ENCODE measurements around the gene IQSEC3. TPM values are rescaled to one million over a fixed set of nuclear protein-coding genes. Genes with fewer than 3 reads are reported as not detected.
"Not testable (repeated sequence)": the region's sequence is repeated elsewhere in the genome, so short reads cannot be mapped to it uniquely, and the experiment has no call there.

Gene IQSEC3
- total RNA-seq, 2 experiments from 2014 or later, result not detected

DNA sequence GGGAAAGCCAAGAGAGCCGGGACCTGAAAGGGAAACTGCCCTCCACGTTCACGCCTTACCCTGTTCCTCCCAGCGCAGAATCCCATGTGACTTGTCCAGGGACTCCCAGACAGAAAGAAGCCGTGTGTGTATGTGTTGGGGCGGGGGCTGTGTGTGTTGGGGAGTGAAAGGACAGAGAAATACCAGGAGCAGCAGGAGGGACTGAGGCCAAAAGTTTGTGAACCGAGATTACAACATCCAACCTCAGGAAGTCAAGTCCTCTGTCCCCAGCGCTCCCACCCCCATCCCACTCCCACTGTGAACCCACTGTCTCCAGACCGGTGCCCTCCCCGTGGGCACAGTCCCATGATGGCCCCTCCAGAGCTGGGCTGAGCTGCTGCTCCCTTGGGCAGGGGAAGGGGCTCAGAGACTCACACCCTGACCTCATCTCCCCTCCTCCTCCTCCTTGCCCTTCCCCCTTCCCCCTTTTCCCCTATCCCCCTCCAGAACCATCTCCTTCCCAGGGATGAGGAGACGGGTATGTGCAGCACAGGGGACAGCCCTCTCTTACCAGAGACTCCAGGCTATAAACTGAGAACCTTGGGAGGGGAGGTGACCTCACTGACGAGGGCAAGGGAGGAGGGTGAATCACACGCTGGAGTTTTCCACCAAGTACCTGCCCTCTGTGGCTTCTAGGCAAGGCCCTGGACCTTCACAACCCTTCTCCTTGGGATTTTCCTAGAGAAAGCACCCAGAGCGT lies 147.6 kb downstream of the IQSEC3 start, which contains the start of gene SLC6A12:
SLC6A12 (minus strand) TSS at position 155 of the 739 bp plus-strand sequence. CDS start 4,171 bp downstream, outside the sequence.
- no peak for DNase-seq
- H3K36me3 Mint-ChIP-seq (ENCODE audit: low read depth), result no peaks in the 10 kb centered on the region
- H3K4me1 Mint-ChIP-seq, result no peaks in the 10 kb centered on the region
- CTCF ChIA-PET, result no interaction called here
- H3K4me3 Mint-ChIP-seq, result no peak within 1 kb of the TSS
- H3K9me3 Mint-ChIP-seq (ENCODE audit: low read depth), result no peaks in the 10 kb centered on the region
- no peak within 1 kb of the TSS for H3K27ac Mint-ChIP-seq
- no peak for ATAC-seq
- H3K27me3 Mint-ChIP-seq, result peaks cover 28% of the 10 kb centered on the region
- POLR2A ChIA-PET, result no interaction called here
- intact Hi-C loops (cut with DNase I, micrococcal nuclease), result no loop called here

DNA sequence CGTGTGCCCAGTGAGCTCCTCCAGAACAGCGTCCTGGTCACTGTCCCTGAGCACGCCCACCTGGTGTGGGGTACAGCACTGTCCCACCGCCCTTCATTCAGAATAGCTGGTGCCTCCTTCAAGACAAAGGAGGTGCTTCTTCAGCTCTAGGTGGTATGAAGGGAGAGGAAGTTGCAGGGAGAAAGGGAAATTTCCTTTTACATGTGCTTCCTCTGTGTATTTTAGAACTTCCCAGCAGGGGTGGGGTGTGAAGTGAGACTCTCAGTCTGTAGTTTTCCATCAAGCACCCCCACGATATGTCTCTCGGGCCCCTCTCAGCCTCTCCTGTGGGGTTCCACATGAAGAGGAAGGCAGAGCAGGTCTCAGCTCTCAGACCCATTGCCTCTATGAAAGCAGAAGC lies 148.5 kb downstream of the IQSEC3 start:
- ChIA-PET CTCF (interaction anchor here (0.8 kb wide), 1 partner anchor 13 kb away, joined by 3 read pairs; no protein-coding TSS in a partner anchor), POLR2A (no interaction called here)
- no peak overlapping the region for H3K4me3 Mint-ChIP-seq
- H3K4me1 Mint-ChIP-seq, result no peaks in the 10 kb centered on the region
- H3K36me3 Mint-ChIP-seq (ENCODE audit: low read depth), result no peaks in the 10 kb centered on the region
- DNase-seq, result no peak
- H3K27ac Mint-ChIP-seq, result no peak overlapping the region
- ATAC-seq, result no peak
- H3K27me3 Mint-ChIP-seq, result peaks cover 27% of the 10 kb centered on the region
- no peaks in the 10 kb centered on the region for H3K9me3 Mint-ChIP-seq (ENCODE audit: low read depth)
- intact Hi-C loops (cut with DNase I, micrococcal nuclease), result no loop called here

DNA sequence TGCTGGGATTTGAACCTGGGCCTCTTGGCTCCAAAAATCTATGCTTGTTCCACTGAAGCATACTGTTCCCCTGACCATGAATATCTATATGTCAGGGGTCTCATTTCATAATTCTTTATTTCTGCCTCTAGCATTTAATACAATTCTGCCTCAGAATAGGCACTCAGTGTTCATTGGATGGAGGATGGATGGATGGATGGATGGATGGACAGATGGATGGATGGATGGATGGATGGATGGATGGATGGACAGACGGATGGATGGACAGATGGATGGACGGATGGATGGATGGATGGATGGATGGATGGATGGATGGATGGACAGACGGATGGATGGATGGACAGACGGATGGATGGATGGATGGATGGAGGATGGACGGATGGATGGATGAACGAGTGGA lies 150.5 kb downstream of the IQSEC3 start:
- H3K27ac Mint-ChIP-seq; H3K4me1 Mint-ChIP-seq; intact Hi-C loops (cut with DNase I, micrococcal nuclease); H3K9me3 Mint-ChIP-seq (ENCODE audit: low read depth); ATAC-seq; H3K4me3 Mint-ChIP-seq; H3K36me3 Mint-ChIP-seq (ENCODE audit: low read depth); POLR2A ChIA-PET; DNase-seq: not testable (repeated sequence)
- peaks cover 20% of the 10 kb centered on the region for H3K27me3 Mint-ChIP-seq
- CTCF ChIA-PET, result interaction anchor here (0.6 kb wide), 1 partner anchor 53 kb away, joined by 5 read pairs; no protein-coding TSS in a partner anchor

DNA sequence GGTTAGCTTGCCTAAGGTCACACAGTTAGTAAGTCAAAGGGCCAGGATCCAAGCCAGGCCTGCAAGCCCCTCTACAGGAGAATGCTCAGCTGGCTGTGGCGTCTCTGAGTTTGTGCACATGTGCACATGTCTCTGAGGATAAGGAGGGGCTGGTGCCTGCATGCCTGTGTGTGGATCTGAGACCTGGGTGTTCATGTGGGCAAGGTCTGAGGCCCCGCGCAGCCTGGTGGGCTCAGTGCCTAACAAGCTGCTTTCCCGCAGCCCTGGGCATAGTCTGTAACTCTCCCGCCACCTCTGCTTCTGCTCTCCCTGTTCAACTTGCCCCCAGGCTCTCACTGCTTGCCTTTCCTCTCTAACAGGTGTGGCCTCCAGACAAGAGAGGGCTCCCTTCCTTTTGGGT lies 151.7 kb downstream of the IQSEC3 start:
- Mint-ChIP-seq H3K36me3 (ENCODE audit: low read depth) (no peaks in the 10 kb centered on the region), H3K4me1 (no peaks in the 10 kb centered on the region), H3K27ac (no peak overlapping the region), H3K27me3 (peaks cover 13% of the 10 kb centered on the region), H3K4me3 (no peak overlapping the region), H3K9me3 (ENCODE audit: low read depth) (no peaks in the 10 kb centered on the region)
- CTCF ChIA-PET, result no interaction called here
- no peak for ATAC-seq
- no peak for DNase-seq
- intact Hi-C loops (cut with DNase I, micrococcal nuclease), result no loop called here
- POLR2A ChIA-PET, result no interaction called here

DNA sequence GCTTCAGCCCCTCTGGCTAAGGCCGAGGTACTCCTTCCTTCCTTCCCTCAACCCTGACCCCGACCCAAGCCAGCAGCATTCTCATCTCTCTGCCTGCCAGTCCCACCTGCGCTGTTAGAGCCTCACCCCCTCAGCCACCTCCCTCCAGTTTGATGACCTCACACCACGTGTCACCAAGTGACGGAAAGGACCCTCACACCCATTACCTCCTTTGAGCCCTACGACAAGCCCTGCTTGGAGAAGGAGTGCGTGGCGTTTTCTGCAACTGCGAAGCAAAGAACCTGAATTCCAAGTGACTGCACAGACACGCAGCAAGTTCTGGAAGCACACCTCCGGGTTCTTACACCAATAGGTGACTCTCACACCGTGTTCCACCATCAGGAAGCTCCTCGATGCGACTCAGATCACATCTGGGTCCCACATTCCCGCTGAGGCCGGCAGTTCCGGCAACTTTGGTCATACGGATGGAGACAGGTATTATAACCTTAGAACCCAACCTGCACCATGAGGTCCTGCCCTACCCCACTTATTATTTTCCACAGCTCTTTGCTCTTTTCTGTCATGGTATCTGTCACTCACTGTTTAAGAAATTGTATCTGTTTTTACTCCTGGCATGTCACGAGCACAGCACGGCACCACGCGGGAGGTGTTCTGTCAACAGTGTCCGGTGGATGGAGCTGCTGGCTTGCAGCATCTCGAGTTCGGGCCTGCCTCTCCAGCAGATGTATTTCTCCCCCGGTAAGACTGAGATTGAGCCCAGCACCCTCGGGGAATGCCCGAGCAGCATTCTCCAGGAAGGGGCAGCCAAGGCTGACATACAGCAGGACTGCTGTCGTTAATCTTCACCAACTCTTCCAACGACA lies 152.4 kb downstream of the IQSEC3 start:
- CTCF ChIA-PET, result interaction anchor here (0.7 to 1.9 kb wide), 3 partner anchors 13 to 80 kb away, joined by 3 to 7 read pairs (median 5); no protein-coding TSS in a partner anchor
- POLR2A ChIA-PET, result no interaction called here
- intact Hi-C loops (cut with DNase I, micrococcal nuclease), result no loop called here
- H3K27ac Mint-ChIP-seq, result no peak overlapping the region
- peaks cover 8% of the 10 kb centered on the region for H3K27me3 Mint-ChIP-seq
- no peak for ATAC-seq
- H3K4me1 Mint-ChIP-seq, result no peaks in the 10 kb centered on the region
- no peak for DNase-seq
- no peak overlapping the region for H3K4me3 Mint-ChIP-seq
- no peaks in the 10 kb centered on the region for H3K9me3 Mint-ChIP-seq (ENCODE audit: low read depth)
- no peaks in the 10 kb centered on the region for H3K36me3 Mint-ChIP-seq (ENCODE audit: low read depth)

DNA sequence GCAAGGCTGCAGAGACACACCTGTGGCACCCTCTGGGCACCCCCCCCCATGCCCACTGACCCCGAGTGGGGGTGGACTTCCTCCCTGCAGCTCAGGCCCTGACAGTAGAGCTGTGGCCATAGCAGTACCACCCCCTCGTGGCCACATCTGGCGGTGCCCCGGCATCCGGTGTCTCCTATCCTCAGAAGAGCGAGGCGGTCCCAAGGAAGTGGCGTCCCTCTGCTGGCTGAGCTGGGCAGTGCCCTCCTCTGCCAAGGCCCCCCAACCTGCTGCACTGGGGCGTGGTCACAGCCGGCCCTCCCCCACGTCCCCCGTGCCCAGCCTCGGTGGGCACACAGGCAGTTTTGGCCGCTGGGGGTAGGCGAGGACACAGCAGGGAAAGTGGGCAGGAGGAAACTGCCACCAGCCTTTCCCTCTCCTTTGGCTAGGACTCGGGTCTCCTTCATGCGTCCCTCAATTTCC lies 153.4 kb downstream of the IQSEC3 start:
- H3K9me3 Mint-ChIP-seq (ENCODE audit: low read depth), result no peaks in the 10 kb centered on the region
- CTCF ChIA-PET, result interaction anchor here (0.6 to 1.9 kb wide), 7 partner anchors 8 to 79 kb away, joined by 3 to 7 read pairs (median 4); no protein-coding TSS in a partner anchor
- no peaks in the 10 kb centered on the region for H3K4me1 Mint-ChIP-seq
- ATAC-seq, result peak; percentile 97
- H3K36me3 Mint-ChIP-seq (ENCODE audit: low read depth), result no peaks in the 10 kb centered on the region
- no peak overlapping the region for H3K27ac Mint-ChIP-seq
- H3K27me3 Mint-ChIP-seq, result peaks cover 6% of the 10 kb centered on the region
- intact Hi-C loops (cut with DNase I, micrococcal nuclease), result no loop called here
- DNase-seq, result peak; percentile 85
- H3K4me3 Mint-ChIP-seq, result no peak overlapping the region
- POLR2A ChIA-PET, result no interaction called here

DNA sequence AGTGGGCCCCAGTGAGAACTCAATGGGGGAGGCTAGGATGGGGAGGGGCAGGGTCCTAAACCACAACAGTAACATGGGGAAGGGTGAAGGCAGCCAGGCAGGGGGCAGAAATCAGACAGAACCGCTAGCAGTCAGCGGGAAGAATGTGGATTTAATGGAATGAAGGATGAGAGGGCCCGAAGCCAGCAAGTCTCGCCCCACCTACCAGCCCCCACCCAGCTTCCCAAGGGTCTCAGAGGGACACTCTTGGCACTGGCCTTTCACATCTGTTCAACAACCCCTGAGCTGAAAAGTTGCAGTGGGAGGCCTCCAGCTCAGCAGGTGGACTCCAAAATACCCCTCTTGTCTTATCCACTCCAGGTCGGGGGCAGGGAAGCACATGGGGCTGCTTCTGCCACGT lies 153.9 kb downstream of the IQSEC3 start:
- ATAC-seq, result no peak
- H3K9me3 Mint-ChIP-seq (ENCODE audit: low read depth), result no peaks in the 10 kb centered on the region

DNA sequence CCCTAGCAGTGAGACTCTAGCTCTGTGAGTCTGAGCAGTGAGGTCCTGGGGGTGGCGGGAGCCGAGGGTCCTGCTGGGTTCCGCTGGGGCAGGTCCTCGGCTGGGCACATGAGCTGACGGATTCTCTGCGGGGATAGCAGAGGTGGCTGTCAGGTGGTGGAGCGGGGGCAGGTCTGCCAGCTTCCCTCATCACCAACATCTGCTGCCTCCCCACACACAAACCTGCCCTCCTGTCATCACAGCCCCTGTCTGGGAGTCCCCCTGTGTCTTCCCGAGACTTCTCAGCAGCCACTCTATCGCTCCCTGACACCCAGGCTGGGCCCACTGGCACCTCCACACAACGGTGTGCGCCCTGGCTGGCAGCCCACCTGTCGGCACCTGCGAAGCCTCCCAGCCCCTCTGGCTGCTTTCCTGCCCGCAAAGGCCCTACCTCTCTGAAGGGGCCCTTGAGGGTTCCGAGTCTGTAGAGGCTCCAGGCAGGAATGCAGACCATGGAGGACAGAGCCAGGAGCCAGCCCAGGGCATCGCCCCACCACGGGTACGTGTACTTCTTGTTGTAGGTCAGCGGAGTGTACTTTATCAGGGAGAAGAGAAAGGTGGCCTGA lies 154.5 kb downstream of the IQSEC3 start:
- Mint-ChIP-seq H3K9me3 (ENCODE audit: low read depth) (no peaks in the 10 kb centered on the region), H3K4me3 (no peak overlapping the region), H3K27ac (no peak overlapping the region), H3K27me3 (peaks cover 6% of the 10 kb centered on the region), H3K36me3 (ENCODE audit: low read depth) (no peaks in the 10 kb centered on the region), H3K4me1 (no peaks in the 10 kb centered on the region)
- POLR2A ChIA-PET, result no interaction called here
- DNase-seq (no peak), ATAC-seq (no peak)
- intact Hi-C loops (cut with DNase I, micrococcal nuclease), result no loop called here
- CTCF ChIA-PET, result interaction anchor here (0.6 to 1.9 kb wide), 3 partner anchors 9 to 59 kb away, joined by 3 to 5 read pairs (median 4); no protein-coding TSS in a partner anchor

More for the DNA sequence above, 153.9 kb downstream of the IQSEC3 start:
- H3K27me3 Mint-ChIP-seq, result peaks cover 6% of the 10 kb centered on the region
- no peak for DNase-seq
- no peaks in the 10 kb centered on the region for H3K4me1 Mint-ChIP-seq
- intact Hi-C loops (cut with DNase I, micrococcal nuclease), result no loop called here
- ChIA-PET CTCF (interaction anchor here (0.6 to 1.9 kb wide), 5 partner anchors 8 to 59 kb away, joined by 3 to 7 read pairs (median 4); no protein-coding TSS in a partner anchor), POLR2A (no interaction called here)
- no peaks in the 10 kb centered on the region for H3K36me3 Mint-ChIP-seq (ENCODE audit: low read depth)
- no peak overlapping the region for H3K4me3 Mint-ChIP-seq
- no peak overlapping the region for H3K27ac Mint-ChIP-seq

DNA sequence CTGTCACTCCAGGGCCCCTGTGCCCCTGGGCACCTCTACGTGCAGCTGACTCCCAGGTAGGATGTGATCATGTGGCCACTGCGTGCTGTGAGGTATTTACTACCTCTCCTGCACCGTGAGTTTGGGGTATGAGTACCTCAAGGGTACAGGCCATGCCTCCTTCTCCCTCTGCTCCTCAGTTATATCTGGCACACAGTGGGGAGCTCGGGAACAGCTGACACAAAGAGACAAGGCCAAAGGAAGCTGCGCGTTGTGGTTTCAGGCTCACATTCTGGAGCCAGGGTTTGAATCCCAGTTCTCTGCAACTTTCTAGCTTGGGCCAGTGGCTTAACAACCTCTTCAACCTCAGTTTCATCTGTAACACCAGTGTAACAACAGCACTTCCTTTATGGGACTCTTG lies 155.2 kb downstream of the IQSEC3 start:
- intact Hi-C loops (cut with DNase I, micrococcal nuclease), result no loop called here
- Mint-ChIP-seq H3K4me3 (no peak overlapping the region), H3K27me3 (peaks cover 6% of the 10 kb centered on the region), H3K36me3 (ENCODE audit: low read depth) (no peaks in the 10 kb centered on the region), H3K27ac (no peak overlapping the region), H3K4me1 (no peaks in the 10 kb centered on the region), H3K9me3 (ENCODE audit: low read depth) (no peaks in the 10 kb centered on the region)
- ATAC-seq, result no peak
- ChIA-PET CTCF (no interaction called here), POLR2A (no interaction called here)
- DNase-seq, result no peak

DNA sequence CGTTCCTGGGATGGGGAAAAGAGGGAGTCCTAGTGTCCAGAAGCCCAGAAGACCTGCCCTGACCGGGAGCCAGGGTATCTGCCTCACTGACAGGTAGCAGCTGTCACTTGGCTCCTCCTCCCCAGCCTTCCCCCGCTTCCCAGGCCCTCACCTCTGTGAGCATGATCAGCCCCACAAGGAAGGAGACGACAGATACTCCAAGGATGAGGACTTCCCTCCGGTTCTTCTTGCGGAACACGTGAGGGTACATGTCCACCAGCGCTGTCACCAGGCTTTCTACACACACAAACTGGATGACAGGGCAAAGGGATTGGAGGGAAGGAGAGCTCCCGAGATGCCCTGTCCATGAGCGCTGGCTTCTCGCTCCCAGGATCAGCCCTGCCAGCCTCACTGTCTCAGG lies 157.3 kb downstream of the IQSEC3 start:
- H3K4me3 Mint-ChIP-seq, result no peak overlapping the region
- H3K4me1 Mint-ChIP-seq, result no peaks in the 10 kb centered on the region
- ATAC-seq (no peak), DNase-seq (no peak)
- H3K27me3 Mint-ChIP-seq, result peaks cover 4% of the 10 kb centered on the region
- no peaks in the 10 kb centered on the region for H3K9me3 Mint-ChIP-seq (ENCODE audit: low read depth)
- intact Hi-C loops (cut with DNase I, micrococcal nuclease), result no loop called here
- ChIA-PET POLR2A (no interaction called here), CTCF (interaction anchor here (0.6 to 0.9 kb wide), 2 partner anchors 35 to 109 kb away, joined by 3 to 5 read pairs; no protein-coding TSS in a partner anchor)
- no peak overlapping the region for H3K27ac Mint-ChIP-seq
- H3K36me3 Mint-ChIP-seq (ENCODE audit: low read depth), result no peaks in the 10 kb centered on the region

DNA sequence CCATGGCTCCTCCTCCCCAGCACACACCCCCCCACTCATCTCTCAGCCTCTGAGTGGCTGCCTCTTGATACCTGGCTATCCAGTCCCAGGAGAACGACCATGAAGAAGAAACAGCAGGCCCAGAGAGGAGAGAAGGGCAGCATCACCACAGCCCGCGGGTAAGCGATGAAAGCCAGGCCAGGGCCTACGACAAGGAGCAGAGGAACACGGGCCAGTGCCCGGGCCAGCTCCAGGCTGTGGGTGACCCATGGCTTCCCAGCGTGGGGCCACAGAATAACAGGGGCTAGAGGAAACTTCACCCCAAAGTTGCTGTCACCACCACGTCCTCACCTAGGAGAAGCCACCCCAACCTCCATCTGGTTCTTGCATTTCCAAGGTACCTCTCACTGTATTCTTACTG lies 157.8 kb downstream of the IQSEC3 start:
- ATAC-seq, result no peak
- no peaks in the 10 kb centered on the region for H3K36me3 Mint-ChIP-seq (ENCODE audit: low read depth)
- DNase-seq, result no peak
- intact Hi-C loops (cut with DNase I, micrococcal nuclease), result no loop called here
- ChIA-PET POLR2A (no interaction called here), CTCF (interaction anchor here (0.6 to 0.9 kb wide), 2 partner anchors 35 to 109 kb away, joined by 3 to 5 read pairs; no protein-coding TSS in a partner anchor)
- H3K4me1 Mint-ChIP-seq, result no peaks in the 10 kb centered on the region
- H3K9me3 Mint-ChIP-seq (ENCODE audit: low read depth), result no peaks in the 10 kb centered on the region
- H3K27ac Mint-ChIP-seq, result no peak overlapping the region
- peaks cover 4% of the 10 kb centered on the region for H3K27me3 Mint-ChIP-seq
- no peak overlapping the region for H3K4me3 Mint-ChIP-seq
